Left ventricle myocardium inferior (tissue), 1 donor: ENCODE results near the gene CENPE. TPM values are rescaled to one million over a fixed set of nuclear protein-coding genes. Genes with fewer than 3 reads are reported as not detected.

ENCODE experiments used
- DNase-seq: peaks from one replicate; pipeline ENCODE4 v3.0.0-alpha.2; 2020
- H3K27ac ChIP-seq: fragments of 200-600 bp; replicated peaks from 2 replicates; pipeline ENCODE4 v1.8.0; 2021
- H3K27me3 ChIP-seq: fragments of 200-600 bp; 2 replicates; pipeline ENCODE4 v1.8.0; 2021; ENCODE audit warnings: low read depth
- H3K36me3 ChIP-seq: fragments of 200-600 bp; 2 replicates; pipeline ENCODE4 v1.8.0; 2021
- H3K4me1 ChIP-seq: fragments of 200-600 bp; 2 replicates; pipeline ENCODE4 v1.8.0; 2021
- H3K4me3 ChIP-seq: fragments of 200-600 bp; 2 replicates; pipeline ENCODE4 v1.8.0; 2021; ENCODE audit warnings: mild to moderate bottlenecking, moderate library complexity
- H3K9me3 ChIP-seq: fragments of 200-600 bp; replicated peaks from 2 replicates; pipeline ENCODE4 v1.8.0; 2021
- CTCF ChIP-seq: fragments of 200-600 bp; IDR thresholded peaks from 2 replicates; pipeline ENCODE4 v1.8.0; 2021; ENCODE audit warnings: antibody characterized with exemption, mild to moderate bottlenecking, borderline replicate concordance
- intact Hi-C: fragments of 100-400 bp; cut with micrococcal nuclease; formaldehyde crosslinking; loops from one replicate; pipeline ENCODE4 v1.11.0; 2022
- total RNA-seq: library from RNA; stranded (reverse); fragmentation: NEBNext Ultra II Directional; extraction: Animal tissue kit (Norgen Biotek cat#: 25700); gene quantifications from one replicate; pipeline ENCODE4 v1.2.1, GENCODE V29; 2021
- donor health status: DM: no; HTN: yes; CAD: no; lungs with severe emphysema.

CENPE gene
- total RNA-seq, 1 donor from 2014 or later, result 0.85 TPM

GRCh38 chr4:103098756-103099440, 99.2 kb downstream of the CENPE start:
- no peak for DNase-seq

GRCh38 chr4:103098341-103098740, 99.8 kb downstream of the CENPE start:
- DNase-seq, result no peak
- TF ChIP-seq CTCF, result no peak
- no peaks in the 10 kb centered on the region for H3K9me3 ChIP-seq
- H3K36me3 ChIP-seq, result peaks cover 12% of the 10 kb centered on the region
- intact Hi-C loops, result loop anchor here (10.0 kb wide), 1 partner anchor 674 kb away; no protein-coding TSS in a partner anchor
- peak overlapping the region; percentile 78 for H3K27ac ChIP-seq
- H3K27me3 ChIP-seq, result no peaks in the 10 kb centered on the region
- peaks cover 43% of the 10 kb centered on the region for H3K4me1 ChIP-seq
- H3K4me3 ChIP-seq, result peak overlapping the region; percentile 70

More at GRCh38 chr4:103098756-103099440, 99.2 kb downstream of the CENPE start:
- Histone ChIP-seq H3K27me3 (no peaks in the 10 kb centered on the region), H3K4me3 (peak overlapping the region; percentile 70), H3K27ac (peak overlapping the region; percentile 78), H3K9me3 (no peaks in the 10 kb centered on the region), H3K36me3 (peaks cover 9% of the 10 kb centered on the region), H3K4me1 (peaks cover 43% of the 10 kb centered on the region)
- intact Hi-C loops, result loop anchor here (10.0 kb wide), 1 partner anchor 674 kb away; no protein-coding TSS in a partner anchor
- no peak for TF ChIP-seq CTCF

GRCh38 chr4:103097112-103097511, 101.0 kb downstream of the CENPE start:
- no peak overlapping the region for H3K4me3 ChIP-seq
- peaks cover 50% of the 10 kb centered on the region for H3K4me1 ChIP-seq
- H3K27ac ChIP-seq, result no peak overlapping the region
- H3K27me3 ChIP-seq, result no peaks in the 10 kb centered on the region
- intact Hi-C loops, result loop anchor here (10.0 kb wide), 1 partner anchor 672 kb away; no protein-coding TSS in a partner anchor
- peaks cover 15% of the 10 kb centered on the region for H3K36me3 ChIP-seq
- TF ChIP-seq CTCF, result no peak
- H3K9me3 ChIP-seq, result no peaks in the 10 kb centered on the region
- no peak for DNase-seq

GRCh38 chr4:103095080-103095479, 103.1 kb downstream of the CENPE start:
- H3K36me3 ChIP-seq, result peaks cover 26% of the 10 kb centered on the region
- no peak overlapping the region for H3K4me3 ChIP-seq
- peaks cover 50% of the 10 kb centered on the region for H3K4me1 ChIP-seq
- no peaks in the 10 kb centered on the region for H3K9me3 ChIP-seq
- intact Hi-C loops, result loop anchor here (10.0 kb wide), 1 partner anchor 670 kb away; no protein-coding TSS in a partner anchor
- H3K27ac ChIP-seq, result no peak overlapping the region
- no peak for DNase-seq
- TF ChIP-seq CTCF, result no peak
- H3K27me3 ChIP-seq, result no peaks in the 10 kb centered on the region

GRCh38 chr4:103092245-103092644, 105.9 kb downstream of the CENPE start:
- Histone ChIP-seq H3K4me3 (no peak overlapping the region), H3K4me1 (peaks cover 28% of the 10 kb centered on the region), H3K27me3 (no peaks in the 10 kb centered on the region), H3K36me3 (peaks cover 54% of the 10 kb centered on the region), H3K9me3 (no peaks in the 10 kb centered on the region), H3K27ac (no peak overlapping the region)
- no peak for TF ChIP-seq CTCF
- intact Hi-C loops, result loop anchor here (10.0 kb wide), 1 partner anchor 667 kb away; no protein-coding TSS in a partner anchor
- DNase-seq, result no peak
